Measurements from ENCODE around the gene GPX7.

DNA sequence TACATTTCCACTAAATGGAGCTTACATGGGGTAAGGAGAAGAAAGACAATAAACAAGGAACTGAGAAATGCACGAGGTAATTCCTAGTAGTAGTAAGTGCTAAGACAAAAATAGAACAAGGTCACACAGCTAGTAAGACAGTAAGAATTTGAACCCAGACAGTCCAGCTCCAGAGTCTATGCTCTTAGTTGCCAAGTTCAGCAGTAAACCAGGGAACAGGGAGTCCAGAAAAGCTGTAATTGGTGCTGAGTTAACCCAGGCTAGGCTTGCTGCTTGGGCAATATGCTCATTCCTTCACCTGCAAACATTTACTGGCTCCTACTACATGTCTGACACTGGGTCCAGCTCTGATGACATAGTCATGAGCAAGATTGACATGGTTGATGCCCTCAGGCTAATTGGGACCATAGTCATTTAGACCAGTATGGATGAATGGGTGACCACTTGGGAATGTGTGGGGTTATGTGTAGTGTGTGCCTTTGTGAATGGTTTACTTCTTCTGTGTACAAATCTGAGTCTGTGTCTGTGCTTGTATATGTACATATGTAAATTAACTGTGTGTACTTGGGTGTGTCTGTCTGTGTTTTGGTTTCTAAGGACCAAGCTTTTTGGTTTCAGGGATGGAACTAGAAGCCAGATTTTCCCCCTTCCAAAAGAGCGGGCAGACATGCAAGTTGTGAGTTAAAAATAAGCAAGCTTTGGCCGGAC lies 2.0 kb downstream of the GPX7 start:
- TF ChIP-seq, protein P1, sequence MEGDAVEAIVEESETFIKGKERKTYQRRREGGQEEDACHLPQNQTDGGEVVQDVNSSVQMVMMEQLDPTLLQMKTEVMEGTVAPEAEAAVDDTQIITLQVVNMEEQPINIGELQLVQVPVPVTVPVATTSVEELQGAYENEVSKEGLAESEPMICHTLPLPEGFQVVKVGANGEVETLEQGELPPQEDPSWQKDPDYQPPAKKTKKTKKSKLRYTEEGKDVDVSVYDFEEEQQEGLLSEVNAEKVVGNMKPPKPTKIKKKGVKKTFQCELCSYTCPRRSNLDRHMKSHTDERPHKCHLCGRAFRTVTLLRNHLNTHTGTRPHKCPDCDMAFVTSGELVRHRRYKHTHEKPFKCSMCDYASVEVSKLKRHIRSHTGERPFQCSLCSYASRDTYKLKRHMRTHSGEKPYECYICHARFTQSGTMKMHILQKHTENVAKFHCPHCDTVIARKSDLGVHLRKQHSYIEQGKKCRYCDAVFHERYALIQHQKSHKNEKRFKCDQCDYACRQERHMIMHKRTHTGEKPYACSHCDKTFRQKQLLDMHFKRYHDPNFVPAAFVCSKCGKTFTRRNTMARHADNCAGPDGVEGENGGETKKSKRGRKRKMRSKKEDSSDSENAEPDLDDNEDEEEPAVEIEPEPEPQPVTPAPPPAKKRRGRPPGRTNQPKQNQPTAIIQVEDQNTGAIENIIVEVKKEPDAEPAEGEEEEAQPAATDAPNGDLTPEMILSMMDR (IDR thresholded peaks at IDR 0.05) = no peak
- no peak for TF ChIP-seq POLR2A (IDR thresholded peaks at IDR 0.05)
